ELF-1 (cell line): Measurements from ENCODE around the gene TMEM238.
"Not testable (repeated sequence)": the region's sequence is repeated elsewhere in the genome, so short reads cannot be mapped to it uniquely, and the experiment has no call there.

ENCODE experiments used
- DNase-seq: peaks from one replicate; pipeline ENCODE4 v3.0.0-alpha.2; 2016; ENCODE audit warnings: low read depth, low spot score

TMEM238 gene

GRCh38 chr19:55401390-55401789 is 17.3 kb upstream of the TMEM238 start:
- not testable (repeated sequence) for DNase-seq

- DNase-seq, result no peak
Observed at GRCh38 chr19:55400281-55401087, 16.4 kb upstream of the TMEM238 start.

GRCh38 chr19:55398200-55398925 is 14.3 kb upstream of the TMEM238 start:
- DNase-seq, result no peak

- peak; percentile 59 for DNase-seq
Observed at GRCh38 chr19:55392820-55393761, 9.0 kb upstream of the TMEM238 start.

- peak; percentile 57 for DNase-seq
Observed at GRCh38 chr19:55391702-55392615, 7.9 kb upstream of the TMEM238 start.

- DNase-seq, result no peak
Observed at GRCh38 chr19:55391191-55391670, 7.1 kb upstream of the TMEM238 start.

GRCh38 chr19:55390461-55390880 is 6.4 kb upstream of the TMEM238 start:
- DNase-seq, result peak; percentile 79

- DNase-seq, result no peak
Observed at GRCh38 chr19:55389386-55390317, 5.6 kb upstream of the TMEM238 start.

GRCh38 chr19:55387736-55388497 is 3.8 kb upstream of the TMEM238 start:
- DNase-seq, result no peak

GRCh38 chr19:55386493-55386971 is 2.4 kb upstream of the TMEM238 start:
- DNase-seq, result no peak

- DNase-seq, result peak; percentile 99
Observed at GRCh38 chr19:55385724-55386492, 1.8 kb upstream of the TMEM238 start, which contains the start of gene RPL28. Gene RPL28, plus strand, starts transcription at chr19:55385932. Its CDS starts 426 bp downstream, at chr19:55386358.

- peak; percentile 97 for DNase-seq
Observed at GRCh38 chr19:55384920-55385723, 1.0 kb upstream of the TMEM238 start.

GRCh38 chr19:55383279-55384130 is 587 bp downstream of the TMEM238 start:
- peak; percentile 64 for DNase-seq

GRCh38 chr19:55382522-55383054 is 1.5 kb downstream of the TMEM238 start:
- DNase-seq, result no peak

- DNase-seq, result no peak
Observed at GRCh38 chr19:55382013-55382412, 2.1 kb downstream of the TMEM238 start.

- no peak for DNase-seq
Observed at GRCh38 chr19:55379174-55379573, 4.9 kb downstream of the TMEM238 start.
